ENCODE measurements around the gene GKAP1. TPM values are rescaled to one million over a fixed set of nuclear protein-coding genes. Genes with fewer than 3 reads are reported as not detected.
"Not testable (repeated sequence)": the region's sequence is repeated elsewhere in the genome, so short reads cannot be mapped to it uniquely, and the experiment has no call there.

Gene GKAP1
- total RNA-seq, 1 experiment from 2014 or later = 6.8 TPM

DNA sequence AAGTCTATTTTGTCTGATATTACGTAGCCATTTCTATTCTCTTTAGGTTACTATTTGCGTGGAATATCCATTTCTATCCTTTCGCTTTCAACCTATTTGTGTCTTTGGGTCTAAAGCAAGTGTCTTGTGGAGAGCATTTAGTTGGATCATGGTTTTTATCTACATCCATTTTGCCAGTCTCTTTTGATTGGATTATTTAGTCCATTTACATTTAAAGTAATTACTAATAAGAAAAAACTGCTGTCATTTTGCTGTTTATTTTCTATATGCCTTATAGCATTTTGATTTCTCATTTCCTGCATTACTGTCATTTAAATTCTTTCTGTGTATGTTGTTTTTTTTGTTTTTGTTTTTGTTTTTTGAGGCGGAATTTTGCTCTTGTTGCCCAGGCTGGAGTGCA is 83.8 kb downstream of the GKAP1 start:
- DNase-seq (ENCODE audit: extremely low read depth, low read depth) = no peak

DNA sequence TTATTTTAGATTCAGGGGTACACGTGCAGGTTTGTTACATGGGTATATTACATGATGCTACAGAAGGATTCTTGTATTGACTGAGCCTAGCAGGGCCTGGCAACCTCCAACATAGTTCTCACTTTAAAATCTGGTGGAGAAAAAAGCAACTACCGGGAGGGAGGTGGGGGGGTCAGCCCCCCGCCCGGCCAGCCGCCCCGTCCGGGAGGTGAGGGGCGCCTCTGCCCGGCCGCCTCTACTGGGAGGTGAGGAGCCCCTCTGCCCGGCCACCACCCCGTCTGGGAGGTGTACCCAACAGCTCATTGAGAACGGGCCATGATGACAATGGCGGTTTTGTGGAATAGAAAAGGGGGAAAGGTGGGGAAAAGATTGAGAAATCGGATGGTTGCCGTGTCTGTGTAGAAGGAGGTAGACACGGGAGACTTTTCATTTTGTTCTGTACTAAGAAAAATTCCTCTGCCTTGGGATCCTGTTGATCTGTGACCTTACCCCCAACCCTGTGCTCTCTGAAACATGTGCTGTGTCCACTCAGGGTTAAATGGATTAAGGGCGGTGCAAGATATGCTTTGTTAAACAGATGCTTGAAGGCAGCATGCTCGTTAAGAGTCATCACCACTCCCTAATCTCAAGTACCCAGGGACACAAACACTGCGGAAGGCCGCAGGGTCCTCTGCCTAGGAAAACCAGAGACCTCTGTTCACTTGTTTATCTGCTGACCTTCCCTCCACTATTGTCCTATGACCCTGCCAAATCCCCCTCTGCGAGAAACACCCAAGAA is 88.8 kb downstream of the GKAP1 start:
- not testable (repeated sequence) for DNase-seq (ENCODE audit: extremely low read depth, low read depth)

DNA sequence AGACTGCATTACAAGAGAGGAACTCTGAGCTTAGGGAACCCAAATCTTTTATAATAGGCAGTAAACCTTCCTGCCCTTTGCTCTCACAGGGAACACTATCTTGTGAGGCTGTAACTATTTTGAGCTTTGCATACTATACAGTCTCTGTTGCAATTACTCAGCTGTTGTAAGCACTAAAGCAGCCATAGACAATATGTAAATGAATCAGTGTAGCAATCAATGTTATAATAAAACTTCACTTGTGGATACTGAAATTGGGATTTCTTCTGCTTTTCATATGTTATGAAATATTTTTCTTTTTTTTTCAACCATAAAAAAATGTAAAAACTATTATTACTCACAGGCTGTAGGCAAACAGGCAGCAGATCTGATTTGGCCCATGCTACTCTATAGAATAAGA is 93.1 kb downstream of the GKAP1 start:
- DNase-seq (ENCODE audit: extremely low read depth, low read depth) = no peak

DNA sequence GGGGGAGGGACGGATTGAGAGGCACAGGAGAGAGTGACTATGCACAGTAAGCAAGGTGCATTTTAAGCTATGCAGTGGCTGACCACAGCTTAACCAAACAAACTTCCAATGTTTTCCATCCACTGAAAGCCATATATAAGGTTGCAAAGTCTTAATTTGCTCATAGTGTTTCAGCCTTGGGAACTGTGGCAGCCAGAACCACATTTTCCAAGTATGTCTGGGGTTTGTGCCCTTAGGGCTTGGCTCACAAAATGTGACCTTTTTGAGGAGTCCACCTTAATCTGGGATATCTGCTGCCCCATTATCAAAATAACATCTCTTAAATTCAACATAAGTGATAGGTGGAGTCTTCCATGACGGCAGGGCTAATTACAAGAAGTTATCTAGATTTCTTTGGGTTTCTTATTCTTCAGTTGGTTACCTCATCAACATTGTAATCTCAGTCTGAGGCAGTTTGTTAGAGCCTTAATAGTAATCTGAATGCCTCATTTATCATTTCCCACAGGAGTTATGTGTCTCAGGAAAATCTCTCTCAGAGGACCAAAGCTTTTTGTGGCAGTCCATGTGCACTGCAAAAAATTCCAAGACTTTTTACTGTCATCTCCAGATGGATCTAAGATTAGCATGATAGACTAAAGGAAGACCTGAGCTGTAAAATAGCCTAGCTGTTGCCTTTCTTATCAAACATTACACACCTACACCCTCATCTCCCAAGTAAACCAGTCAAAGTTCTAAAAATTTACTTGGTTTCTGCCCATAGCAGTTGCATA is 94.7 kb downstream of the GKAP1 start:
- DNase-seq (ENCODE audit: extremely low read depth, low read depth) = no peak

DNA sequence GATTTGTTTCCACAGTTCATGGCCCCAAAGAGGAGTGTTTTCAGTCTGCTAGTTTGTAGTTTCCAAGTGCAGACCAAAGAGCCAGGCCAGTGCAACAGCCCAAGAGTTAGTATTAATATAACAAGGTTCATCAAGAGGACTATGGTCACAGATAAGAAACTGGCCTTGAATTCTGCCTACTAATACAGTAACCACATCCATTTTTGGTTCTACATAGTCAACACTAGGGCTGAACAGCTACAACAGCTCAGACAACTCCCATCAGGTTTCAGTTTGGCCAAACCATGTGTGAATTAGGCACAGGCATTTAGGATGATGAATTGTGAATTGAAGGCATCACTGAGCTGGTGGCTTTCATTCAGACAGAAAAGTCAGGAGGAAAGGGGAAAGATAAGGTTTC is 96.1 kb downstream of the GKAP1 start:
- no peak for DNase-seq (ENCODE audit: extremely low read depth, low read depth)

DNA sequence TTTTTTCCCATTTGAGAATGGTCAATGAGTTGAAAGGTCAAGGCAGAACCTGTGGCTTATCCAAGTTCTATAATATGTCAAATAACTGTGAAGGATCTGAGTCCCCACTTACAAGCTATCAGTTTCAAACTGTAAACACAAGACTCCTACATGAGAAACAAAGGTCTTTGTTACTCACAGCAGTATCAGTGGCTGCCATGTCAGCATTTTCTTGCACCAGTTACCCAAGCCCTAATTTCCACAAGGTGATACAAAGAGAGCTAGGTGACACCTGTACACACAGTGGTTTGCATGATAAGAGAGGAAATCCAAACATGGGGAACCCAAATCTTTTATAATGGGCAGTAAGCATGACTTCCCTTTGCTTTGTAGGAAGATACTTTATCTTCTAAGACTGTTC is 101.8 kb downstream of the GKAP1 start:
- DNase-seq (ENCODE audit: extremely low read depth, low read depth) = no peak

DNA sequence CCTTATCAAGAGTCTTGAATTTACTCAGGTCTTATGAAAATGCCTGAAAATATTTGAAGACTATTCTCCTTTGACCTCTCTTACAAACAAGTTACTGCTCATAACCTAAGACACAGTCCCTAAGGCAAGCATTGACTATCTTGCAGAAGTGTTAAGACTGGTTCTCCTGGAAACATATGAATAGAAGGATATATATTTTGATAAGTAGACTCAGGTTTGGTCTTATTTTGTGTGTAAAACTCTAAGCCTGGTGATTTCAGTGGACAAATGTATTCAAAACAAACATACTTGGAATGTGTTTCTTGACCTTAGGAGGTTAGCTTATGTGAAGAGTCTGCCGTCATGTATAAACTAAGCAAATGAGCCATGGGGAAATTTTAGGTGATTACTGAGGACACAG is 102.3 kb downstream of the GKAP1 start:
- no peak for DNase-seq (ENCODE audit: extremely low read depth, low read depth)

DNA sequence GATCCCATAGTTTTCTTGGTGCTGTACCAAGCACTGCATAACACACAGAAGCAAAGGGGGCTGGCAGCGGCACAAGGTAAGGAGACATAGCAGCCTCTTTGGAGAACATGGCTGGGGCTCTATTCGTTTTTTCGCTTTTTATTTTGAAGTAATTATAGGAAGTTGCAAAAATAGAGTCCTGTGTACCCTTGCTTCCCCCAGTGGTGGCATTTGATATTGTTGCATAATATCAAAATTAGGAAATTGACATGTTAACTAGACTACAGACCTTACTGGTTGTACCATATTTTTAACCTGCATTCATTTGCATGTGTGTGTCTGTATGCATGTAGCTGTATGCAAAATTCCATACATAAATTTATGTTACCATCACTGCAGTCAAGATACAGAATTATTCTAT is 103.2 kb downstream of the GKAP1 start:
- no peak for DNase-seq (ENCODE audit: extremely low read depth, low read depth)

DNA sequence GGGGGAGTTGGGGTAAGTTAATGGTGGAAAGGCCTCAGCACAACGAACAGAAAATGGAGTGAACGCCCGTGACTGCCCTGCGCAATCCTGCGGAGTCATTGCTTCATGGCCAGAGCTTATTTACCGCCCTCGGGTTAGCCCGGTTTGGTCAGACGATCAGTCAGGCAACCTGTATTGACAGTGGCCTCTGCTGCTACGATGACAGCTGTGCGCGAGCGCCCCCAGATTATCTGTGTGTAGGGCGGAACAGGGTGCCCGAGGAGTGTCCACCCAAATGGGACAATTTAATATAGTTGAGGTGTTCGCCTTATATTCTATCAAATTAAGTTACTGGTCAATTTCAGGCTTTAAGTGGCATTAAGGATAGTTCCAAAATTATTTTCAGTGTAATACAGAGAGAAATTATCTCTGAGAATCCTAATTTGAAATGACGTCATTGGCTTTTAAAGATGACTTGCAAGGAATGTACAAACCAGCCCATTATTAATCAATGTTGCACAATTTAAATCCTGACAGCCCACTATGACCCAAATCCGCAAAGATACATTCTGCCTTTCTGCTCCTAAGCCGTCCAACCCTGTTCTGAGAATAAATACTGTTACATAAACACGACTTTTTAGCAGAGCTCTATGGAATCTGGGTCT is 108.9 kb downstream of the GKAP1 start:
- DNase-seq (ENCODE audit: extremely low read depth, low read depth) = peak; percentile 52

DNA sequence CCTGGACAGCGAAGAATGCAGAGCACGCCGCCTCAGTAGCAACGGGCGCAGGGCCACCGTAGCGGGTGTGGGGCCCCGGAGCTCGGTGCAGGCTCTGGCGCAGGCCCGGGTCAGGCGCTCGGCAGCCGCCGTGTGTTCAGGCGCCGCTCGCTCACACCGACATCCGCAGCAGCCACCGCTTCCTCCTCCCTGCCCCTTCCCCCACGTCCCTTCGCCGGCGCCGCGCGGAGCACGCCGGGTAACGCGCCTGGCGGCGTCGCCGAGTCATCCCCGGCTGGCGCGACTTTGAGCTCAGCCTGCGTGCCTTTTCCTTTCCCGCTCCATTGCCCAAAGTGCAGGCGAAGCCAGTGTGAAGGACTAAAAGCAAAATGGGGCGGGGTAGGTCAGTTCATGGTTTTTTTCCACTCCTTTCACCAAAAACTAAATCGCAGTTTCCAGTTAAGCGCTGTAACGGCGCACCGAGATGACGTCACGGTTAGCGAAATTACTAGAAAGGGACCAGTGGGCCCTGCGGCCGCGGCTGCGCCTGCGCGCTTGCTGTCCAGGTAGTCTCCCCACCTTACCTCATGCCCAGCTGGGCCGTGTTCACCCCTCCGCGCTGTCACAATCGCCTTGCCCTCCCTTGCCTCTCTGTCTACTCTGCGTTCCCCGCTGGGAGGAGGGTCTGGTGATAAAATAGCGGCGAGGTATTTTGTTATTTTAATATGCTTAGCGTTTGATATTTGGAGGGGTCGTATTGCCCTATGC is 109.6 kb downstream of the GKAP1 start, which contains the start of gene UBQLN1:
Gene UBQLN1 (minus strand): TSS at position 191 of the 747 bp plus-strand sequence. CDS start 279 bp downstream, outside the sequence.
- DNase-seq (ENCODE audit: extremely low read depth, low read depth) = peak; percentile 89

DNA sequence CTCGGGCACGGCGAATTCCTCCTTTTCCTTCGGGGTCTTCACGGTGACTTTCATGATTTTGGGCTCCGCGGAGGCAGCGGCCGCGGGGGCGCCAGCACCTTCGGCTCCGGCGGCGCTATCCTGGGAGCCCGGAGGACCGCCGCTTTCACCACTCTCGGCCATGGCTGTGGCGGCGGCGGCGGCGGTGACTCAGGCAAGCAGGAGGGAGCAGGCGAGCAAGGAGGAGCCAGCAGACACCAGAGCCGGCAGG is 110.1 kb downstream of the GKAP1 start:
- peak; percentile 70 for DNase-seq (ENCODE audit: extremely low read depth, low read depth)

DNA sequence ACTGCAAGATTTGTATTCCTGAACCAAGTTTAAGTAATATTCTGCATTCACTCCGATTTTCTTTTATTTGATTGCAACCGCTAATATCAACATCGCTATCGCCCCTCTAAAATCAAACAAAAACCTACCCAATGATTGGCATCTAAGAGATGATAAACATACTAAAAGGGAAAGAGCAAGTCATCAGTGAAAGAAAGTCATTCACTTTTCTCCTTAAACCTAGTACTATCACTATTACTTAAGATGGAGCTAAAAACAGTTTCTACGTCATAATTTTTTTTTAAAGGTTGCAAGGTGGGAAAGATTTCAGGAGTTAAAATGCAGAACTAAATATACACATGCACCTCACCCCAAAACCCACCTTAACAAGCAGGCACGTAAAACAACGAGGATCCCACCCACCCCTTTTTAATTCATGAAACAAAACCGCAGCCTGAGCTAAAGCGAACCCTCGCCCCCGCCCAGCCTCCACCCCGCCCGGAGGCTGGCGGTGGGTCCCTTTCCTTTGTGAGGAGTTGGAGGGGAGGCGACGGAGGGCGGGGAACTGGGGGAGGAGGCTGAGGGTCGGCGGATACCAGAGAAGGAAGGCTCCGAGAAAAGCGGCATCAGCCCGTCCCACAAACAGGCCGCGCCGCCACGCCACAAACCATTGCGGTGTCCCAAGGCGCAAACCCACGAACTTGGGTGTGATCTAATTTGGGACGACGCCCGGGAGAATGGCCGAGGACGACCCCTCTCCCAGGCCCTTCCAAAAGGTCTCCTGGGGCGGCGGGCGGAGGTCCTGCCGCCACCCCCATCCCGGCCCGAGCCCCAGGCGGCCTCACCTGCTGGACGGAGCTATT is 110.7 kb downstream of the GKAP1 start:
- no peak for DNase-seq (ENCODE audit: extremely low read depth, low read depth)

DNA sequence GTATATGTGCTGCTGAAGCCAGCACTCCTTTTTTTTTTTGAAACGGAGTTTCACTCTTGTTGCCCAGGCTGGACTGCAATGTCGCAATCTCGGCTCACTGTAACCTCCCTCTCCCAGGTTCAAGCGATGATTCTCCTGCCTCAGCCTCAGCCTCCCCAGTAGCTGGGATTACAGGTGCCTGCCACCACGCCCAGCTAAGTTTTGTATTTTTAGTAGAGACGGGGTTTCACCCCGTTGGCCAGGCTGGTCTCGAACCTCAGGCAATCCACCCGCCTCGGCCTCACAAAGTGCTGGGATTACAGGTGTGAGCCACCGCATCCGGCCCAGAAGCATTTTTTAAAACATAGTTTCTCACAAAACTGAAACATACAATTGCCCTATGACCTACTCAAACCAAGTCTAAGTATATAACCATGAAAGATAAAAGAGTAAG is 112.3 kb downstream of the GKAP1 start:
- not testable (repeated sequence) for DNase-seq (ENCODE audit: extremely low read depth, low read depth)

DNA sequence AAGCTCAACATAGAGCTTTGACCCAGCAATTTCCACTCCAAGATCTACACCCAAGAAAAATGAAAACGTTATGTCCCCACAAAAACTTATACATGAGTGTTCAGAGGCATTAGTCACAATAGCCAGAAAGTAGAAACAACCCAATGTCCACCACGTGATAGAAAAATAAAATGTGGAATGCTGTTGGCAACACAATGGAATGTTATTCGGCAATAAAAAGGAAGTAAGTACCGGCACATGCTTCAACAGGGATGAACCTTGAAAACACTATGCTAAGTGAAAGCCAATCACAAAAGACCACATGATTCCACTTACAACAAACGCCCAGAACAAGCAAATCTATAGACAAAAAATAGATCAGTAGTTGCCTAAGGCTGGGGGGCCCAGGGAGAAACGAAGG is 115.8 kb downstream of the GKAP1 start:
- DNase-seq (ENCODE audit: extremely low read depth, low read depth) = no peak

DNA sequence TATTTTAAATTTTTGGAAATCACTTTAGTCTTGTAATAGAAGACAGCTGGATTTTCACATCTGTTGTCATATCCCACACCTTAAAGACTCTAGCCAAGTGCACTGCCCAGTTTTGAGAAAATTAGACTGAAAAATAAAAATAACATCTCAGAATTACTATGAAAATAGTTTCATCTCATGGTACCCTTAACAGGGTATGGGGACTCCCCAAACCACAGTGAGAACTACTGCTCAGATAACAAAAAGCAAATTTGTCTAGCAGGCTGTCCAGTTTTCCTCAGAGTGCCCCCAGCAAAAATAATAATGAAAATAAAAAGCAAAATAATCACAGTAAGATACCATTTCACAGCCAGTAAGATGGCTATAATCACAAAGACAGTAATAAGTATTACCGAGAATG is 116.3 kb downstream of the GKAP1 start:
- no peak for DNase-seq (ENCODE audit: extremely low read depth, low read depth)

DNA sequence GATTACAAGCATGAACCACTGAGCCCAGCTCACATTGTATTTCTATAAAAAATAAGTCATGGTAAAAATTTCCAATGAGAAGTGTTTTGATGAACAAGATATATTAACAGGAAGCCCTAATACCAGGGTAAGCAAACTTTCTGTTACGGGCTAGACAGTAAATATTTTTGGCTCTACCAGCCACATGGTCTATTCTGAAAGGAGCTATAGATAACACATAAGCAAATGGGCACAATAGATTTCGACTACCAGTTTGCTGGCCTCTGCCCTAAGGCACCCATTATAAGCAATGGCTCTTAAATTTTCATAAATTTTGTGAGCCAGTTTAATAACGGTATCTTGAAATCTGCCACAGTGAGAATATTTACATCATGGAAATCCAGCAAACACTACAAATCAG is 118.0 kb downstream of the GKAP1 start:
- no peak for DNase-seq (ENCODE audit: extremely low read depth, low read depth)

DNA sequence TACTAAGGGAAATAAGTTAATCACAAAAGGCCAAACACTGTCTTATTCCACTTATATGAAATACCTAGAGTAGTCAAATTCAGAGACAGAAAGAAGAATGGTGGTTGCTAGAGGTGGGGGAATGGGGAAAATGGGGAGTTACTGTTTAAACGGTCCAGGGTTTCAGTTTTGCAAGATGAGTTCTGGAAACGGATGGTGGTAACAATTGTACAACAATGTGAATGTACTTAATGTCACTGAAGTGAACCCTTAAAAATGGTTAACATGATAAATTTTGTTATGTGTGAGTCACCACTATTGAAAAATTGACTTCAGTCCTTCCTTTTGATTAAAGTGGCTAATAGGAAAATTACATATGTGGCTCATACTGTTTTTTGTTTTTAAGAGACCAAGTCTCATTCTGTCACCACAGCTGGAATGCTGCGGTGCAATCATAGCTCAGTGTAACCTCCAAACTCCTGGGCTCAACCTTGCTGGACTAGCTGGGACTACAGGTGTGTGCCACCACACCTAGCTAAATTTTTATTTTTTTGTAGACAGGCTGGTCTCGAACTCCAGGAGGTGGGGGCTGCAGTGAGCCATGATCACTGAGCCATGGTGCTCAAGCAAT is 118.5 kb downstream of the GKAP1 start:
- DNase-seq (ENCODE audit: extremely low read depth, low read depth) = no peak

DNA sequence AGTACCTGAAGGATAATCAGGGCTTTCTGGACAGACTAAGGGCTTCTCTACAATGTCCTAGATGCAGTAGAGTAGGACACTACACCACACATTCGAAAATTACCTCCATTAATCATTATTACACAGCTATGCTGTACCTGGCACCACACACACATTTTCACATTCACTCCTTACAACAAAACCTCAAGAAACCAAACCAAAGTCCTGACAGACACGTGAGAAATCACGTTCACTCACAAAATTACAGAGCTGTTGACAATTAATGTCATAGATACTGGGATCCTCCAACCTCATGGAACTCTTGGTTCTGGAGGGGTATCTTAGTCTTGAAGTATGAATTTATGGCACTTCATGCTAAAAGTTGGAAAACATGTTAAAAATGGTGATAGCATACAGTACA is 126.1 kb downstream of the GKAP1 start:
- DNase-seq (ENCODE audit: extremely low read depth, low read depth) = no peak

All from NCI-H460 (cell line).